ENCODE measurements around the gene SC5D. TPM values are rescaled to one million over a fixed set of nuclear protein-coding genes. Genes with fewer than 3 reads are reported as not detected.

The SC5D gene
- total RNA-seq, 1 donor from 2014 or later: 21.3 TPM

DNA sequence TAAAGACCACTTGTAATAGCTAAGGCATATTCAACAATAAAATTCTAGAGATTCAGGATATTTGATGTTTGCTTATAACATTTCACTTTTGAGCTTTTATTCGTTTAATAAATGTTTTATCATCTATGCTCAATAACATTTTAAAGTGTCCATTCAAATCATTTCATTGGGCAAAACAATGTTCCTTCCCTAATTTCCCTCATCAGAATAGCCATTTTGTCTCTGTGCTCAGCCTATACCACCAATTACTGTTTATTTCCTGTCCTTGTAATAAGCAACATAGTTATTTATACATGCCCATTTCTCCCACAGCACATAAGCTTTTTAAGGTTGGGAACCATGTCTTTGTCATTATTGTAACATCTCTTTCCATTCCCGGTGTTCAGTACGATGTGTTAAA lies 1.3 kb upstream of the SC5D start:
- intact Hi-C loops (cut with micrococcal nuclease): loop anchor here (5.0 kb wide), 2 partner anchors 126 to 1771 kb away; partner anchors contain the start of gene HSPA8

DNA sequence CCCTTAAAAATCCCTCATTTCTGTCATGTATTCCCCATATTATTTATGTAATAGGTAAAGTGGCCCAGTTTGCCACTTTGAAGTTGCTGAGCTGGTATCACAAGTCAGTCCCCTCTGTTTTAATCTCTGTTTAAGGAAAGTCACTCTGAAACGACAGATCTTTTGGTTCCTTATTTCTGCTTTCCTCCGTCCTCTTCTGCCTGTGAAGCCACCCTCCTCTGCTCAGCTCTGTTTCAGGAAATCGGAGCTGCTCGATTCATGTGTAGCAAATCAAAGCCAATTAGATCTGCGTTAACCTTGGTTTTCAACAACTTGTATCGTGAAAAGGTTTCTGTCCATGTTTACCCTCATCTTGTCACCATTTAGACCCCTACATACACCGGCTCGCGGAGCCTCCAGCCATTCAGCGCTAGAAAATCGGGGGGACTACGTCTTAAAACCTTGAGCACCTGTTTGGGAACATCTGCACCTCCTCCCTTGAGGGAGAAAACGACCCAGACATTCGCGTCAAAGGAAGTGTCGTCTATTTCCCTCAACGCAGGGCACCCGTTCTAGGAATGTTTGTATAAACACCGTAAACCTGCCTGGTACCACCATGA lies 576 bp upstream of the SC5D start:
- intact Hi-C loops (cut with micrococcal nuclease): loop anchor here (2.0 to 5.0 kb wide), 5 partner anchors 43 to 1770 kb away; partner anchors contain the start of gene HSPA8

DNA sequence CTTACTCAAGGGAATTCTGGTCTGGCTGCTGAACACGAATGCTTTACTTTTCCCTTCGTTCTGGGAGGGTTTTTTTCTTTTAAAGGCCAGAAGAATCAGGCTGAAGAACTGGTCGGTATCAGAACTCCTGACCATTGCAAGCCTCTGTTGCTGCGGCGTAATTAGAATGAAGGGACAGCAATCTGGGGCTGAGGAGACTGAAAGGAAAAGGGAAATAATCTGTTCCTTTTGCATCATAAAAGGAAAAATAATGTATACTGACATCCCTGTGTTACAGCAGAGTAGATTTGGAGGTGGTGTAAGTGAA lies 670 bp downstream of the SC5D start:
- intact Hi-C loops (cut with micrococcal nuclease): loop anchor here (2.0 to 5.0 kb wide), 5 partner anchors 44 to 1769 kb away; partner anchors contain the start of gene HSPA8

DNA sequence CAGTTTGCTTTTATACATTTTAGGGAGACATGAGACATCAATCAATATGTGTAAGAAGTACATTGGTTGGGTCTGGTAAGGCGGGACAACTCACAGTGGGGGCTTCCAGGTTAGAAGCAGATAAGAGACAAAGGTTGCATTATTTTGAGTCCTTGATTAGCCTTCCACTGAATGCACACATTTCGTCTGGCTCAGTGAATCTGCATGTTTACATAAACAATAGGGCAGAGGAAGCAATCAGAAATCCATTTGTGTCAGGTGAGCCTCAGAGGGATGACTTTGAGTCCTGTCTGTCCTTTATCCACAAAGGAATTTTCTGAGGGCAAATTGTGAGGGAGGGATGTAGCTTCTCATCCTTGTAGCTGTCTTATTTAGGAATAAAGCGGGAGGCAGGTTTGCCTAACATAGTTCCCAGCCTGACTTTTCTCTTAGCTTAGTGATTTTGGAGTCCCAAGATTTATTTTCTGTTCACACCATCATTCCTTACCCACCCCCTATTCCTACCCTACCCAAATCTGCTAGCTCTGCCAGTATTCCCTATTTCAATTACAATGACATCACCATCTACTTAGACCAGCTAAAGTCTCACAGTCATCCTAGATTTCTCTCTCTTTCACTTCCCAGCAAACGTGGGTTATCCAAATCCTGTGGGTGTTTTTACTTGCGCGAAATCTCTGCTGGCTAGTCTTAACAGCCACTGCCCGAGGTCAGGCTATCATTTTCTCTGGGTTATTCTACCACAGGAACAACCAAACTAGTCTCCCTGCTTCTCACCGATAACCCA lies 2.9 kb downstream of the SC5D start:
- intact Hi-C loops (cut with micrococcal nuclease): no loop called here

DNA sequence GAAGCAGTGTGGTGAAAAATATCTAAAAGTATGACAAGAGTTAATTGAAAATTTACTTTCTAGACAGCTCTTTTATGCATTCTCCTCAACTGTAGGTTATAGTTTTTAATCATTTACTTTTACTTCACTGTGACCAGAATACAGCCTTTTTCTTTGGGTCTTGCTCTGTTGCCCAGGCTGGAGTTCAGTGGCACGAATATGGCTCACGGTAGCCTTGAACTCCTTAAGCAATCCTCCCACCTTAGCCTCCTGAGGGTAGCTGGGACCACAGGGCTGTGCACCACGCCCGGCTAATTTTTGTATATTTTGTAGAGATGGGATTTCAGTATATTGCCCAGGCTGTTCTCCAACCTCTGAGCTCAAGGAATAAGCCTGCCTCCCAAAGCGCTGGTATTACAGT lies 5.3 kb downstream of the SC5D start:
- intact Hi-C loops (cut with micrococcal nuclease): no loop called here

DNA sequence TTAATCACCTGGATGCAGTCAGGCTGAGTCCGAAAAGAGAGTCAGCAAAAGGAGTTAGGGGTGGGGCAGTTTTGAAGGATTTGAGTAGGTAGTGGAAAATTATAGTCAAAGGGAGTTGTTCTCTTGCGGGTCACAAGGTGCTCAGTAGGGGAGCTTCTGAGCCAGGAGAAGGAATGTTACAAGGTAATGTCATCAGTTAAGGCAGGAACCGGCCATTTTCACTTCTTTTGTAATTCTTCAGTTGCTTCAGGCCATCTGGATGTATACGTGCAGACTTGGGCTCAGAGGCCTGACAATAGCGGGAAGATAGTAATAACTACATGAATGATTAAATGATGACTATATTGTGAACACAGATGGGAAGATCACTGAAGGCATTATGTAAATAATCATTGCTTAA lies 6.2 kb downstream of the SC5D start:
- intact Hi-C loops (cut with micrococcal nuclease): no loop called here

DNA sequence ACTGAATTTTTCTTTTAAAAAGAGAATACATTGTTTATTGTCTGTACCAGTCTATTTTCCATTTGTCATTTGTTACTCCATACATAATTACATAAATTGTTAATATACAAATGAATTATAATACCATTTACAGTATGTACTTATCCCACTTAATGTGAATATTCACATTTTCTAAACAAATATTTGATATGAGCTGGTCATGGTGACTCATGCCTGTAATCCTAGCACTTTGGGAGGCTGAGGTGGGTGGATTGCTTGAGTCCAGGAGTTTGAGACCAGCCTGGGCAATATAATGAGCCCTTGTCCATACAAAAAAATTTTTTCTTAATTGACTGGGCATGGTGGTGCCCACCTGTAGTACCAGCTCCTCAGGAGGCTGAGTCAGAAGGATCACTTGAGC lies 6.8 kb downstream of the SC5D start:
- intact Hi-C loops (cut with micrococcal nuclease): no loop called here

DNA sequence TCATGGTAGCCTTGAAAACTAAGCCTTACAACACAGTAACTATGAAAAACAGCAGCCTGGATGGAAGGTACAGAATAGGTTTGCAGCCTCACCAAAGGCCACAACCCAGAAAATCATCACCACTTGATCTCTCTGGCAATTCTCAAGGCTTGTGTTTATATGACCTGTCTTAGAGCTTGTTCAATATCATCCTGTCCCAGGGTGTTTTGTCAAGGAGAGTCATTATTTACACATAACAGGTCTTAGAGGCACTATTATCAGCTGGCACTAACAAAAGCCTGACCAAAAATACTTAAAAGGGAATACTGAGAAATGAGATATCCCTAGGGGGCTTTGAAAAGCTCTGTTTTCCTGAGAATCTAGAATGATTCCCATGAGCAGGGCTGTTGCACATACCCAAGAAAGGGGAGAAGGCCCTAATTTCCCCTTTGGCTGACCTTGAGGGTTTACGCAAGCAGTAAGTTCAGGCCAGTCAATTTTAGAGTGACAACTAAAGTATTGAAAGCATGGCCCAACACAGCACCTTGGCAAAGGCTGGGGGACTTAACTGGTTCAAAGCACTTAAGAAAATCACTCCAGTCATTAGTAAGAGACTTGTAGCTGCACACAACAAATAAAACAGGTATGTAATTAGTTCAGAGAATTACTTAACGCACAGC lies 7.9 kb downstream of the SC5D start:
- intact Hi-C loops (cut with micrococcal nuclease): no loop called here

DNA sequence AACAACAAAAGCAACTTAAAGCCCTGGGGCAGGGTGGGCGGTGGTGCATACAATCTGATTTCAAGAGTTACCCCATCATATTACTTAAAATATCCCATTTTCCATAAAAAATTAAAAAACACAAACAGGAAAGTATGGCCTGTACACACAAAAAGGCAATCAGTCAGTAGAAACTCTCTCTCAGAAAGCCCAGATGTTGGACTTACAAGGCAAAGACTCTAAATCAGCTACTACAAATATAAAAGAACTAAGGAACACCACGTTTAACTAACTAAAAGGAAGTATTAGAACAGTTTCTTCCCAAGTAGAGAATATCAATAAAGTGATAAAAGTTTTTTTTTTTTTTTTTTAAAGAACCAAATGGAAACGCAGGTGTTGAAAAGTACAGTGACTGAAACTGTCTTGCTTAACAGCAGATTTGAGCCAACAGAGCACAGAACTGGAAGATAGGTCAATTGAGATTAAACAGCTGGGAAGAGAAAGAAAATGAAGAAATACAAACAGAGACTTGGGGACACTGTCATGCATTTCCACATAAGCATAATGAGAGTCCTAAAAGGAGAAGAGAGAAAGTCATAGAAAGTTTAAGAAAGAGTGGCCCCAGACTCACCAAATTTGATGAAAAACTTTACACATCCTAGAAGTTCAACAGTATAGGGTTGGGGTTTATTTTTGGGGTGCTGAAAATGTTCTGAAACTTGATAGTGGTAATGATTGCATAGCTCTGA lies 8.6 kb downstream of the SC5D start:
- intact Hi-C loops (cut with micrococcal nuclease): no loop called here

DNA sequence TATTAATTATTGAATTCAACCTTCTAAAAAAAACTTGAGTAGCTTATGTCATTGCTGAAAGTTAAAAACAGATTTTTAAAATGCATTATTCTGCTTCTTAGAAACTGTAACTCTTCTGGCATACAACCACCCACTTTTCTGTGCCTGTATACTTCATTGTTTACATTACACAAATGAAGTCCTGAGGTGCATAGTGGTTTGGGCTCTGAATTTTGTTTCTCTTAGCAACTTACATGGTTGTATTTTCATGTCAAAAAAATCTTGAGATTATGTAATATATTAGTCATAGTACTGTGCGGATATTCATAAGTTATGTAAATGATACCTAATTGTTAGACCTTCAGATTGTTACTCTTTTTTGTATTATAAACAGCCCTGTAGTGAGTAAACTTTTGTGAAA lies 12.2 kb downstream of the SC5D start:
- intact Hi-C loops (cut with micrococcal nuclease): no loop called here

DNA sequence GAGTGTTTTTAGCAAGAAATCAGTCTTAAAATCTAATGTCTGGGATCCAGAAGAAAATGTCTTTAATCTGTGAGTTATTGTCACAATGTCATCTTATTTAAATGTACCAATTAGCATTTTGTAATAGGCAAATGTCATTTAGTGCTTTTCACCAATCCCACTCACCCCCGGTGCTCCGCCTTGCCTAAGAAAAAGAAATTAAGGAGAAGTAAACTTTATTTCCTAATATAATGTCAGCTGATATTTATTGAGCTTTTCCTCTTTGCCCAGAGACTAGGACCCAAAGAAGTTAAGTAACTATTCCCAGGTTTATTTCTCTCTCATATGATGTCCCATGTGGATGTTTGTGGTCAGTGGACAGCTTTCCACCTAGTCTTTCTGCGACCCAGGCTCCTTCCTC lies 16.2 kb downstream of the SC5D start:
- intact Hi-C loops (cut with micrococcal nuclease): no loop called here

DNA sequence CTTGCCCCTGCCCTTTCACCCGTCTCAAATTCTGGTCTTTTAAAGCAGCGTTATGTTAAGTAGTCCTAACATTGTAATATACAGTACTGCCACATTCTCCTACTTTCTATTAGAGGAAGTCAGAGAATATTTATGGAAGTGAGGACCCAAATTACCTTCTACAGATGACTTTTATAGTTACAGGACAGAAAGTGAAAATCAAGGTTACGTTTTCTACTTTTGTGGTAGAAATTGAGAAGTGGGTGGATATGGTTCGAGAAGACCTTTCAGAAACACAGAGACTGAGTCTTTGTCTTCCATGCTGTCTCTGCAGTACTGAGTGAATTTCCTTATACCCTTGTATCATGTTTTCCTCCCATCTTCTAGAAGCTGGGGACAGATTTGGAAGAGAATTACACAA lies 17.1 kb downstream of the SC5D start:
- intact Hi-C loops (cut with micrococcal nuclease): no loop called here

DNA sequence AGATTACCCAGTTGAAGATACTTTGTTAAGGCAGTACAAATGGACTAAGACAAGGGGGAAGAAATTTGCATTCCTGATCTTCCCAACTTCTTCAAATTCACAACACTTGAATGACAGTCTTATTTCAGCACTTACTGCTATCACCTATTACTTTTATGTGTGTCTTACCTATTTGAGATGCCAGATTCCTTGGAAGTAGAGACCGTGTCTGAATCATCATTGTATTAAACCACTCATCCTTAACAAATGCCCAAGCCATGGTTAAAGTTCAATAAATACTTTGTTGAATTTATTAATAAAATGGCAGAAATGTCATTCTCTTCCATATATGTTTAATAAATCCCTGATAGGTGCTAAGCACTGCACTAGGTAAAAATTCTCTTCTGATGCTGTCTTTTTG lies 18.3 kb downstream of the SC5D start:
- intact Hi-C loops (cut with micrococcal nuclease): no loop called here

DNA sequence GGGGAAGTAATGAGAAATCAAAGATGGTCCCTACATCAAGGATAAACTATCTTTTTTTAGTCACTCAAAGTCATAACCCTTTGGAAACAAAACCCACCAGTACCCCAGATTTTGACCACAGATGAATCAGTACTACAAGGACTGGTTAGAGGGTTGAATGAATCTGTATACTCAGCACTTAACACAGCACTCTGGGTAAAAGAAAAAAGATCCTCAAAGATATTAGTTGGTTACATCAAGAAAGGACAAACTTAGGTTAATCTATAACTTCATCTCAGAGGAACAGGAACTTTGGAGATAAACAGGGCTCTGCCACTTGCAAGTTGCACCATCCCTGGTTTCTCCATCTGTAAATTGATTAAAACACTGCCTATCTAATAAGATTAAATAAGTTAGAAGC lies 18.8 kb downstream of the SC5D start:
- intact Hi-C loops (cut with micrococcal nuclease): no loop called here

DNA sequence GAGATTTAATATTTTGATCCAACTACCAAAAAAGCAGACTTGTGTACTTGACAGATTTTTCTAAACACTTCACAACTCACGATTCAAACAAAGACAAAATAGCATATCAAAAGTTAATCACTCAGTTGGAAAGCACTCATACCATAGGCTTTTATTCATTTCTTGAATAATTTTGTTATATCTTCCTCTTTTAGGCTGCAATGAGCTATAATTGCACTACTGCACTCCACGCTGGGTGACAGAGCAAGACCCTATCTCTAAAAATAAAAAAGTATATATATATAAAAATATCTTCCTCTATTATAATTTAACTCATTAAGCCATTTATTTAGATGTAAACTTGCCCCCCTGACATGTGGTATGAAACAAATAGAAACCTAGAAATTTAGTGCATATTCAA lies 19.9 kb downstream of the SC5D start:
- intact Hi-C loops (cut with micrococcal nuclease): no loop called here

DNA sequence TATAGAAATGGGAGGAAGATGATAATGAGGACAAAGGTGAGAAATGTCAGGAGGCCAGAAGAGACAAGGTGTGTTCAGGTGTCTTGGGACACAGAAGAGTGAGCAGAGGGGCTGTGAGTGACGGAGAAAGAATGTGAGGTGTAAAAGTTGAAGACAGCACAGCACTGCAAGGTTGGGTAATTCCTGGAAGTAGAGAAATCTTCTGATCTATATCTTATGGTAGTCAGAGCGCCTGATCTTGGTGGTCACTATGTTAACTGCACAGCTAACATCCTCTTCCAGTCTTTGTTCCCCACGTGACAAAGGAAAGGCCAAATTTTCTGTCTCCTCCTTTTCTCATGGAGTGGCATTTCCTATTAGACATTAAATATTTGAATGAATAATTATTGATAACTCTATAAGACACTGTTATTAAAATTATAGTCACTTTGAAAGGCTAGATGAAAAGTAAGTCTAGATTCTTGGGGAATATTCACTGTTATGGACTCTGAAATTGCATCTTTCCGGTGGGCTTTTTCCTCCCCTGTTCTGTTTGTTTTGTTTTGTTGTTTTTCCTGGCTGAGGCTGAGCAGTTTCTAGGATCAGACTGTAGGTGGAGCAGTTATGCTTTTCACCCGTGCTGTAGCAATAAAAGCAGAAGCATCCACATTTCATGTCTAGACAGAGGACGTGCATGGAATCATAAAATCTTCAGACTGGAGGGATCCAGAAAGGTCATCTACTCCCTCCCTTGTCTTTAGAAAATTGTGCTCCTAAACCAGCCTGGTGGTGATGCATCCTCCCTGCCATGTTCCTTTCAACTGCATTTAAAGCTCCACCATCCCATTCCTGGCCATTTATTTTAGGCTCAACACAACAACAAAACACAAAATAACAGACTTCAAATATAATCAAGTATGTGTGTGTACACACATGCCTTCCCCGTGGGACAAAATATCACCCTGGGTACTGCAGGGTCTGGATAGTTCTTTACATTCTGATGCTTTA lies 26.6 kb downstream of the SC5D start:
- intact Hi-C loops (cut with micrococcal nuclease): loop anchor here (1.0 to 2.0 kb wide), 3 partner anchors 132 to 272 kb away; no protein-coding TSS in a partner anchor

DNA sequence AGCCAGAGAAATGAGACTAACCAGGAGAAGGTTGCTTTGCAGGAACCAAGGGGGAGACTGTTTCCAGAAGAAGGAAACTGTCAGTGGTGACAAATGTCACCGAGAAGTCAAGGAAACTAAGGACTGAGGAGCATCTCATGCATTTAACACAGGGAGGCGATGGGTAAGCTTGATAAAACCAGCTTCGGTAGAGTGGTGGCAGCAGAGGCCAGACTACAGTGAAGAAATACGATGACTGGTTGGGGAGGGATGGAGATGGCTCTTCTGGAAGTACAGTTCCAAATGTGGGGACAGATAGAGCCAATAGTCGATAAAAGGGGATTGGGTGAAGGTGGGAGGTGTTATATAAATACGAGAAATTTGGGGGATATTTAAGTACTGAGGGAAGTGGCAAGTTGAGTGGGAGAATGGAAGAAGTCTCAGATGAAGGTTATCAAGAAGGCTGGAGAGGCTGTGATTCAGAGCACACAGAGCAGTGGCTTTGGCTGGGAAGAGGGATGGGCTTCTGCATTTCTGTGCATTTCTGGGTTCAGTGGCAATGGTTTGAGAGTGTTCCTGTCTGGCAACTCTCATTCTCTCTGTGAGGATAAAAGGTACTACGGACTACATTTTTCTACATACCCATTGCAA lies 29.2 kb downstream of the SC5D start:
- intact Hi-C loops (cut with micrococcal nuclease): loop anchor here (10.0 kb wide), 1 partner anchor 53 kb away; no protein-coding TSS in a partner anchor

DNA sequence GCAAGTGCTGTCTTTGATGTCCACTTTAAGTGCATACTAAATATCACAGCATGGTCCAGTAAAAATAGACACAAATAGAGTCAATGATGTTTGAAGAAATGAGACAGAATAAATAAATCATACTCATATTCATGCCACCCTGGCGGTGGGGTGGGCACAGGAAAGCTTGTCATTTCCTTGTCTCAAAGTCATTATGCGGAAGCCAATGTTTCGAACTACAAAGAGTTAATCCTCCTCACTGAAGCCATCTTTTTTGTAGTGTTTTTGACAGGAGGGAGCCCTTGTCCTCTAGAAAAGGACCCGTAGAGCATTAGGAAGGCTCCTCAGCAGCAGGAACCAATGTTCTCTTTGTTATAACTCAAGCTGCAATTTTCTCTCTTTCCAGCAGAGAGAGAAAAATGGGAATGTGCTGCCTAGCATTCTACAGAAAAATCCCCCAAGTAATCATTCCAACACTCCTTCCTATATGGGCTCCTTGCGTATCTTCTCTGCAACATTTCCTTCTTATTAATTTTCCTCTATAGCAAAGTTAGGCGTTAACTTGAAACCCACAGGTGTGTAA lies 30.6 kb downstream of the SC5D start:
- intact Hi-C loops (cut with micrococcal nuclease): loop anchor here (10.0 kb wide), 1 partner anchor 52 kb away; no protein-coding TSS in a partner anchor

DNA sequence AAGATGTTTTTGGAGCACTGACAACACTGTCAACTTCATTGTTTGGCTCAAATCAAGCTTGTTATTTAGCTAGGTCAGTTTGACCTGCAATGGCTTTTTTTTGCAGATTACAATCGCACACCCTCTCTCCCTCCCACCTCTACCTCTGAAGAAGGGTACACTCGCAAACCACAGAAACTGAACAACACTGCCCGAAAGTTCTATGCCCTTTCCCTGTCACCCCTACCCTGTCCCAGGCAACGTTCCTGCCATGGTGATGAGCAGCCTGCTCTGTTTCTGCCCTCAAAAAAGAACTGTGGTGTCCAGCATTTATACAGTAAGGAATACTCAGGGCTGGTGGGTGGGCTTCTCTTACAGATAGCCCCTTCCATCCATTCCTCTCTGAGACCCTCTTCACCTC lies 33.7 kb downstream of the SC5D start:
- intact Hi-C loops (cut with micrococcal nuclease): loop anchor here (5.0 to 10.0 kb wide), 2 partner anchors 49 to 96 kb away; no protein-coding TSS in a partner anchor

DNA sequence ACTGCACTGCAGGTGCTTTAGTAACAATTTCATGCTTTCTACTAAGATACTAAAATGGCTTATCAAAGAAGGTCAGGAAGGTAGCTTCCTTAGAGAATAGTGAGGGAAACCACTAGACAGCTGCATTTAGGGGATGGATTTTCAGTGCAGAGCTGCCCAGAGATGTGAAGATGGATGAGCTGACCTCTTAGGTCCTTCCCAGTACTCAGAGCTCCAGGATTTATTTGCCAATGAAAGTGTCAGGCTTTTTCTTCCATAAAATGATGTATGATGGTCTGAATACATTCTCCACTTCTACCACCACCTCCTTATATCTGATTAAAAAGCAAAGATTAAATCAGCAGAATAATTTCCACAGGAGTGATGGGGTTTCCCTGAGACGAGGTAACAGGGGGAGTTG lies 35.0 kb downstream of the SC5D start:
- intact Hi-C loops (cut with micrococcal nuclease): loop anchor here (5.0 to 10.0 kb wide), 2 partner anchors 47 to 95 kb away; no protein-coding TSS in a partner anchor

All from T-helper 2 cell treated with Interferon-gamma antibody and Interleukin-4, amounts not matched to agents 100 ng/mL and 5 ng/mL, for 36 hours (primary cell).